ENCODE results near the gene FAH. TPM values are rescaled to one million over a fixed set of nuclear protein-coding genes. Genes with fewer than 3 reads are reported as not detected.
A peak's percentile ranks its signal among the peaks of the same experiment; 100 is the strongest.

The FAH gene
- polyA plus RNA-seq, 1 donor (not counting 4 experiments of a cell fraction or from before 2014, with no cell fraction given) = 29.4 TPM

- peaks cover 19% of the 10 kb centered on the region for H3K4me1 ChIP-seq (ENCODE audit: control insufficient read depth, extremely low read depth, insufficient read depth, low read length)
- FAIRE-seq (no peak), DNase-seq (ENCODE audit: low read depth, low spot score) (peak; percentile 36)
- no peak overlapping the region for H2AFZ ChIP-seq (ENCODE audit: control insufficient read depth, low read length)
- H3K79me2 ChIP-seq (ENCODE audit: control insufficient read depth, insufficient read depth, low read length) = peaks cover 12% of the 10 kb centered on the region
- H3K27me3 ChIP-seq (ENCODE audit: control insufficient read depth, extremely low read depth, insufficient read depth, low read length) = no peaks in the 10 kb centered on the region
- H3K4me3 ChIP-seq (ENCODE audit: control insufficient read depth in 2 of 3, extremely low read depth in 1 of 3, insufficient read depth in 2 of 3, low read depth in 1 of 3, low read length in 3 of 3) = peak overlapping the region in 1 of 3 experiments; percentile 16
- peak overlapping the region; percentile 75 for H3K27ac ChIP-seq (ENCODE audit: control insufficient read depth, insufficient read depth, low read length)
- no peaks in the 10 kb centered on the region for H3K9me1 ChIP-seq (ENCODE audit: control insufficient read depth, extremely low read depth, insufficient read depth, low read length)
- H3K4me2 ChIP-seq (ENCODE audit: control insufficient read depth, extremely low read depth, insufficient read depth, low read depth, low read length) = peak overlapping the region; percentile 72
- TF ChIP-seq CTCF (optimal IDR thresholded peaks at IDR 0.05 in 1 of 3, IDR thresholded peaks at IDR 0.05 in 1 of 3, conservative IDR thresholded peaks at IDR 0.05 in 1 of 3; ENCODE audit: extremely low read depth in 1 of 3, insufficient read depth in 2 of 3, low read length in 3 of 3) (no peak), EZH2 (IDR thresholded peaks at IDR 0.05; ENCODE audit: low read length) (no peak)
- H3K9ac ChIP-seq (ENCODE audit: control insufficient read depth, extremely low read depth, insufficient read depth, low read length) = no peak overlapping the region
- H3K9me3 ChIP-seq (ENCODE audit: control insufficient read depth, low read depth, low read length) = no peaks in the 10 kb centered on the region
- H3K36me3 ChIP-seq (ENCODE audit: control insufficient read depth in 2 of 2, extremely low read depth in 1 of 2, insufficient read depth in 2 of 2, low read length in 2 of 2) = no peaks in the 10 kb centered on the region
- no peaks in the 10 kb centered on the region for H4K20me1 ChIP-seq (ENCODE audit: control insufficient read depth, extremely low read depth, insufficient read depth, low read length)
- dilution Hi-C loops (cut with MboI; ENCODE audit: extremely low pct_ligation_motif_present, low sequenced_read_pairs) = no loop called here
Measured at GRCh38 chr15:80105595-80105994, 47.2 kb upstream of the FAH start.

- no peak for FAIRE-seq
- Histone ChIP-seq H3K9me3 (ENCODE audit: control insufficient read depth, low read depth, low read length) (no peaks in the 10 kb centered on the region), H3K9ac (ENCODE audit: control insufficient read depth, extremely low read depth, insufficient read depth, low read length) (no peak overlapping the region), H3K4me2 (ENCODE audit: control insufficient read depth, extremely low read depth, insufficient read depth, low read depth, low read length) (peak overlapping the region; percentile 72), H4K20me1 (ENCODE audit: control insufficient read depth, extremely low read depth, insufficient read depth, low read length) (no peaks in the 10 kb centered on the region), H3K4me3 (ENCODE audit: control insufficient read depth in 2 of 3, extremely low read depth in 1 of 3, insufficient read depth in 2 of 3, low read depth in 1 of 3, low read length in 3 of 3) (peak overlapping the region in 1 of 3 experiments; percentile 16), H3K27ac (ENCODE audit: control insufficient read depth, insufficient read depth, low read length) (peak overlapping the region; percentile 75), H3K4me1 (ENCODE audit: control insufficient read depth, extremely low read depth, insufficient read depth, low read length) (peaks cover 19% of the 10 kb centered on the region), H3K9me1 (ENCODE audit: control insufficient read depth, extremely low read depth, insufficient read depth, low read length) (no peaks in the 10 kb centered on the region), H3K36me3 (ENCODE audit: control insufficient read depth in 2 of 2, extremely low read depth in 1 of 2, insufficient read depth in 2 of 2, low read length in 2 of 2) (no peaks in the 10 kb centered on the region), H3K79me2 (ENCODE audit: control insufficient read depth, insufficient read depth, low read length) (peaks cover 11% of the 10 kb centered on the region), H2AFZ (ENCODE audit: control insufficient read depth, low read length) (no peak overlapping the region), H3K27me3 (ENCODE audit: control insufficient read depth, extremely low read depth, insufficient read depth, low read length) (no peaks in the 10 kb centered on the region)
- dilution Hi-C loops (cut with MboI; ENCODE audit: extremely low pct_ligation_motif_present, low sequenced_read_pairs) = no loop called here
- TF ChIP-seq EZH2 (IDR thresholded peaks at IDR 0.05; ENCODE audit: low read length) (no peak), CTCF (optimal IDR thresholded peaks at IDR 0.05 in 1 of 3, IDR thresholded peaks at IDR 0.05 in 1 of 3, conservative IDR thresholded peaks at IDR 0.05 in 1 of 3; ENCODE audit: extremely low read depth in 1 of 3, insufficient read depth in 2 of 3, low read length in 3 of 3) (no peak)
- DNase-seq (ENCODE audit: low read depth, low spot score) = no peak
Measured at GRCh38 chr15:80106051-80106450, 46.7 kb upstream of the FAH start.

Measured in keratinocyte (primary cell).